PFSK-1 (cell line): Measurements from ENCODE around the gene TRUB1.

ENCODE experiments used
- FOXP2 ChIP-seq: optimal IDR thresholded peaks from 2 replicates; pipeline ENCODE3; 2011; ENCODE audit warnings: borderline replicate concordance, control low read depth, inconsistent platforms; ENCODE audit not compliant: insufficient read depth; ENCODE audit errors: extremely low read length, extremely low read depth
- POLR2AphosphoS5 ChIP-seq: IDR thresholded peaks from 2 replicates; pipeline ENCODE4 v1.6.1; 2012; ENCODE audit warnings: low read depth, mild to moderate bottlenecking, control low read depth, low read length, moderate library complexity
- SIN3A ChIP-seq: IDR thresholded peaks from 2 replicates; pipeline ENCODE4 v1.6.1; 2012; ENCODE audit warnings: mild to moderate bottlenecking, low read length, moderate library complexity, borderline replicate concordance; ENCODE audit not compliant: insufficient read depth
- TAF1 ChIP-seq: IDR thresholded peaks from 2 replicates; pipeline ENCODE4 v1.6.1; 2012; ENCODE audit warnings: low read length, control low read depth, borderline replicate concordance; ENCODE audit not compliant: insufficient read depth
- TF ChIP-seq, protein P1 (sequence below), 2 experiments: IDR thresholded peaks; 2 replicates each; pipeline versions ENCODE4 v1.6.1 to v1.8.0; 2011 to 2012; ENCODE audit warnings: low read depth in 2 of 2, low read length in 2 of 2, control low read depth in 1 of 2, inconsistent platforms in 1 of 2, mild to moderate bottlenecking in 1 of 2, moderate library complexity in 1 of 2; ENCODE audit not compliant: insufficient read depth in 1 of 2

The TRUB1 gene

GRCh38 chr10:115005771-115006170 lies 67.8 kb downstream of the TRUB1 start:
- TF ChIP-seq, protein P1, sequence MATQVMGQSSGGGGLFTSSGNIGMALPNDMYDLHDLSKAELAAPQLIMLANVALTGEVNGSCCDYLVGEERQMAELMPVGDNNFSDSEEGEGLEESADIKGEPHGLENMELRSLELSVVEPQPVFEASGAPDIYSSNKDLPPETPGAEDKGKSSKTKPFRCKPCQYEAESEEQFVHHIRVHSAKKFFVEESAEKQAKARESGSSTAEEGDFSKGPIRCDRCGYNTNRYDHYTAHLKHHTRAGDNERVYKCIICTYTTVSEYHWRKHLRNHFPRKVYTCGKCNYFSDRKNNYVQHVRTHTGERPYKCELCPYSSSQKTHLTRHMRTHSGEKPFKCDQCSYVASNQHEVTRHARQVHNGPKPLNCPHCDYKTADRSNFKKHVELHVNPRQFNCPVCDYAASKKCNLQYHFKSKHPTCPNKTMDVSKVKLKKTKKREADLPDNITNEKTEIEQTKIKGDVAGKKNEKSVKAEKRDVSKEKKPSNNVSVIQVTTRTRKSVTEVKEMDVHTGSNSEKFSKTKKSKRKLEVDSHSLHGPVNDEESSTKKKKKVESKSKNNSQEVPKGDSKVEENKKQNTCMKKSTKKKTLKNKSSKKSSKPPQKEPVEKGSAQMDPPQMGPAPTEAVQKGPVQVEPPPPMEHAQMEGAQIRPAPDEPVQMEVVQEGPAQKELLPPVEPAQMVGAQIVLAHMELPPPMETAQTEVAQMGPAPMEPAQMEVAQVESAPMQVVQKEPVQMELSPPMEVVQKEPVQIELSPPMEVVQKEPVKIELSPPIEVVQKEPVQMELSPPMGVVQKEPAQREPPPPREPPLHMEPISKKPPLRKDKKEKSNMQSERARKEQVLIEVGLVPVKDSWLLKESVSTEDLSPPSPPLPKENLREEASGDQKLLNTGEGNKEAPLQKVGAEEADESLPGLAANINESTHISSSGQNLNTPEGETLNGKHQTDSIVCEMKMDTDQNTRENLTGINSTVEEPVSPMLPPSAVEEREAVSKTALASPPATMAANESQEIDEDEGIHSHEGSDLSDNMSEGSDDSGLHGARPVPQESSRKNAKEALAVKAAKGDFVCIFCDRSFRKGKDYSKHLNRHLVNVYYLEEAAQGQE (IDR thresholded peaks at IDR 0.05; ENCODE audit: insufficient read depth in 1 of 2, low read depth in 2 of 2, low read length in 2 of 2), result no peak
- TF ChIP-seq POLR2AphosphoS5 (no peak), FOXP2 (no peak), TAF1 (no peak)

- TF ChIP-seq TAF1, result no peak
- TF ChIP-seq, protein P1 (IDR thresholded peaks at IDR 0.05; ENCODE audit: insufficient read depth in 1 of 2, low read depth in 2 of 2, low read length in 2 of 2), result no peak
- TF ChIP-seq FOXP2, result no peak
- TF ChIP-seq SIN3A, result no peak
- TF ChIP-seq POLR2AphosphoS5, result no peak
Observed at GRCh38 chr10:115018185-115018931, 80.4 kb downstream of the TRUB1 start.

DNA sequence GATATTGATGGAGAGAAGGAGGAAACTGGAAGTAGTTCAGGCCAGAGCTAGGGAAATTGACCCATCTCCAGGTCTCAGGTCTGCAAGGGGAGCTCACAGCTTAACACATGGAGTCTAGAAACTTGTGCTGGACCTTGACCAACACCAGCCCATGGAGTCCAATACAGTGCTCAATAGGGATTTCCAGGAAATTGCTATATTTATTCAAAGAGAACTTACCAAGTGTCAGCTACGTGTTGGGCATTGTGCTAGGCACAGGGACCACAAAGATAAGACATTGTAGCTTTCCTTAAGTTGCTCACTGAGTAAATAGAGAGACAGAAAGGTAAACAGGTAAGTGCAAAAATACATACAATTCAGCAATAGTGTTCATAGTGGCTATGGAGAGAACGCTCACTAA lies 82.5 kb downstream of the TRUB1 start:
- TF ChIP-seq TAF1 (no peak), SIN3A (no peak), FOXP2 (no peak), POLR2AphosphoS5 (no peak)
- TF ChIP-seq, protein P1 (IDR thresholded peaks at IDR 0.05; ENCODE audit: insufficient read depth in 1 of 2, low read depth in 2 of 2, low read length in 2 of 2), result no peak

DNA sequence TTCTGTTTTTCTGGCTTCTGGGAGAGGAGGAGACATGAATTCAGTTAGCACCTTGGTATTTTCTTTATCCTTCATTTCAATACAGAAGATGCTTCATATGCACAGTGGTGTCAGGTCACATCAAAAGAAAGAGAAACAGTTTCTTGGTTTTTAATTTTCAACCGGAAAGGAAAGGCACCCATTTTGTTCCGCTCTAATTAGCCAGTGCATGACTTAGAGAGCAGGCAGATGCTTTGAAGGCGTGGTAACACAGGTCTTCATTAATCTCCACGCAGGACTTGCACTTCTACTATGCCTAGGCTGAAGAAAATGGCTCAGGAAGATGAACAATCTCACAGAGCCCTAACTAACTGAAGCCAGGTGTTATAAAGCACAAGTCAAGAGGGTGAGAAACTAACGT lies 84.7 kb downstream of the TRUB1 start:
- TF ChIP-seq SIN3A (no peak), FOXP2 (no peak), TAF1 (no peak), POLR2AphosphoS5 (no peak)
- TF ChIP-seq, protein P1 (IDR thresholded peaks at IDR 0.05; ENCODE audit: insufficient read depth in 1 of 2, low read depth in 2 of 2, low read length in 2 of 2), result no peak

DNA sequence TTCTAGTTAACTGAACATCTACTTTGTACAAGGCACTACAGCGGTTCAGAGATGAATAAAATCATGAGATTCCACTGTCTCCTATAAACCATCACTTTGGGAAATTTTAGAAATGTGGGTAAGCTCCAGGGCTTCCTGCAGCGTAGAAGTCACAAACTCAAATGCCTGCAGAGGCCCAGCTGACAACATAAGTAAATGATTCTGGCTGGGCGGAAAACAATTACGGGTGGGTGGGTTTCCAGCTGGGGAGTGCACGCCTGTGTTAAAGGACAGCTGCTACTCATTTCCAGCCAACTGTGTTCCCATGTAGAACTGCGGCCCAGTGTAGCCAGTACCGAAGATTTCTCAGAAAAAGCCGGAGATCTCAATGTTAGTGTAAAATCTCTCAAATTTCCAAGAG lies 85.7 kb downstream of the TRUB1 start:
- TF ChIP-seq POLR2AphosphoS5 (no peak), SIN3A (no peak), FOXP2 (no peak), TAF1 (no peak)
- TF ChIP-seq, protein P1 (IDR thresholded peaks at IDR 0.05; ENCODE audit: insufficient read depth in 1 of 2, low read depth in 2 of 2, low read length in 2 of 2), result no peak
